ENCODE measurements around the gene GNB1. TPM values are rescaled to one million over a fixed set of nuclear protein-coding genes. Genes with fewer than 3 reads are reported as not detected.
"Not testable (repeated sequence)": the region's sequence is repeated elsewhere in the genome, so short reads cannot be mapped to it uniquely, and the experiment has no call there.

Gene GNB1
- total RNA-seq, 1 donor from 2014 or later: 61.7 TPM

DNA sequence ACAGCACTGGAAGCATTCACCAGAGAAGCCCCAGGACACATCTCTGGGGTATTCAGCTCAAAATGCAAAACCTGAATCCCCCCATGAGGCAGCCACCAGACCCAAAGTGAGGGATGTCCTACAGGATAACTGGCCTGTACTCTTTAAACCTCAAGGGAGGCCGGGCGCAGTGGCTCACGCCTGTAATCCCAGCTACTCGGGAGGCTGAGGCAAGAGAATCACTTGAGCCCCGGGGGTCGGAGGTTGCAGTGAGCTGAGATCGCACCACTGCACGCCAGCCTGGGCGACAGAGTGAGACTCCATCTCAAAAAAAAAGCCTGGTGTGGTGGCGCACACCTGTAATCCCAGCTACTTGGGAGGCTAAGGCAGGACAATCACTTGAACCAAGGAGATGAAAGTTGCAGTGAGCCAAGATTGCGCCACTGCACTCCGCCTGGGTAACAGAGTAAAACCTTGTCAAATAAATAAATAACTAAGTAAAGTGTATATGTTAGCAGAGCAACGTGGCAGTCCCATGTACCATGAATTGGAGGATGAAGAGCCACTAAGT, 29.1 kb downstream of the GNB1 start:
- DNase-seq (ENCODE audit: low read depth): not testable (repeated sequence)

DNA sequence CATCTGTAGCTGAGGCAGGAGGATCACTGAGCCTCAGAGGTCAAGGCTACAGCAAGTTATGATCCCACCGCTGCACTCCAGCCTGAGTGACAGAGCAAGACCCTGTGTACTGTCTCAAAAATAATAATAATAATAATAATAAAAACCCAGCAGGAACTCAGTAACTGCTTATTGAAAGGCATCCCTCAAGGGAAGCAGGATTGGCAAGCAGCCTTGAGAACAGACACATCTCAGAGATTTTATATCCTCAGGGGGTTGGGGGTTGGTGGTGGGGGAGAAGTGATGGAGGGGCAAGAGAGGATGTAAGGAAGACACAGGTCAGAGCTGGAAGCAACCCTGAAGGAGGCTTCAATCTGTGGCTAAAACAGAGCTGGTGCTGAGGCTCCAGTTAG, 29.6 kb downstream of the GNB1 start:
- no peak for DNase-seq (ENCODE audit: low read depth)

DNA sequence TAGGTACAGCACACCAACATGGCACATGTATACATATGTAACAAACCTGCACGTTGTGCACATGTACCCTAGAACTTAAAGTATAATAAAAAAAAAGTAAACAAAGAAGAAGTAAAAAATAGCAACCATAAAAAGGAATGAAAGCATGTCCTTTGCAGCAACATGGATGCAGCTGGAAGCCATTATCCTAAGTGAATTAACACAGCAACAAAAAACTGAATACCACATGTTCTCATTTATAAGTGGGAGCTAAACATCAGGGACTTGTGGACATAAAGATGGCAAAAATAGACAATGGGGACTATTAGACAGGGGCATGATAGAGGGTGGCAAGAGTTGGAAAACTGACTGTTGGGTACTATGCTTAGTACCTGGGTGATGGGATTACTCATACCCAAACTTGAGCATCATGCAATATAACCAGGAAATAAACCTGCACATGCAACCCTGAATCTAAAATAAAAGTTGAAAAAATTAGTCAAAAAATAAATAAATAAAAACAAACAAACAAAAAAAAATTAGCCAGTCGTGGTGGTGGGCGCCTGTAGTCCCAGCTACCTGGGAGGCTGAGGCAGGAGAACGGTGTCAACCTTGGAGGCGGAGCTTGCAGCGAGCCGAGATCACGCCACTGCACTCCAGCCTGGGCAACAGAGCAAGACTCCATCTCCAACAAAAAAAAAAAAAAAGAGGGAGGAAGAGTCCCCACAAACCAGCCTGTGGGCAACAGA, 30.8 kb downstream of the GNB1 start:
- DNase-seq (ENCODE audit: low read depth): not testable (repeated sequence)

DNA sequence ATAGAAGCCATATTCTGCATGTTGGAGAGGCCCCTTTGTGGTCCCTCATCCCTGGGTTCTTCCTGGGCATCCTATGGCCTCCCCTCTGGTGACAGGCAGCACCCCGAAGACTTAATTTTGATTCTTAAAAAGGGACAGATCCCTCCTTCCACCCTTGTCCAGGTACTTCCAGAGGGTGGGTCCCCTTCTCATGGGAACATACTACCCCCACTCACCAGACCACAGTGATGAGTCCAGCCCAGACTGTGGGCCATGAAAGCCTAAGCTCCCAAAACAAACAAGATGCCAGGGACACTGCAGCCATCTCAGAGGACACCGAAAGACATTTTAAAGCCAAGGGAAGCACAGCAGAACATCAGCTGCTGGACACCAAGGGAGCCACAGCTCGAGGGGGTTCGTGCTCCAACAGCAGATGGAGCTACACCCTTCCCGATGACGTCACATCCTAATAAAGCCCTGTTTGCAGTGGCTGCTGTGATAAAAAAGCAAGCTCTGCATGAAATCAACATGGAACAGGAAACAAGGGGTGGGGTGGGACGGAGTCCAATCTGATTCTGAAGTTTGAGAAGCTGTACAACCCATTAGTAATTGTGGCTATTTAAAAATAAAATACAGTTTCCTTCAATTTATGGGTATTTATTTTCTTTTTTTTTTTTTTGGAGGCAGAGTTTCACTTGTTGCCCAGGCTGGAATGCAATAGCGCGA, 32.4 kb downstream of the GNB1 start:
- DNase-seq (ENCODE audit: low read depth): peak; percentile 92

DNA sequence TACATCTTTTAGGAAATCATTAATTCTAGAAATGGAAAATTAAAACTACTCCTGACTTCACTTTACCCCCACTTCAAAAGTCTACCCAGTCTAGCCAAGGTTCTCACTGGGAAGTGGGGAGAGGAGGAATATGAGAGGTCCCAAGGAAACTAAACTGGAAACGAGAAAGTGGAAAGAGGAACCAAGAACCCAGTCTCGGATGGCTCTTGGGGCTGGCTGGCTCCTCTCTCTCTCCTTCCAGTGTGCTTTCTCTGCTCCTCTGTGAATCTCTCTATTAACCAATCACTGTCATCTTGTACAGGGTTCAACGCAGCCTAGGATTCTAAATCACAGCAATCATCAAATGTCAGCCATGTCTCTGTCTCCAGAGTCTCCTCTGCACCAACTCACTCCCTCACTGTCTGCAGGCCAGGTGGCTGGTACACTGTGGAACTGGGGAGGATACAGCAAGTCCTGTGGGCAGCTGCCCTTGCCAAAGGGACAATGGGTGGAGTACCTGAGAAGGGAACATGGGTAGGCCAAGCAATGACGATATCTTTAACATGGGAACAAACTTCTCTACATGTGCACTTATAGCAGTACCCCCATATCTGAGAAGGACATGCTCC, 33.7 kb downstream of the GNB1 start:
- DNase-seq (ENCODE audit: low read depth): no peak

DNA sequence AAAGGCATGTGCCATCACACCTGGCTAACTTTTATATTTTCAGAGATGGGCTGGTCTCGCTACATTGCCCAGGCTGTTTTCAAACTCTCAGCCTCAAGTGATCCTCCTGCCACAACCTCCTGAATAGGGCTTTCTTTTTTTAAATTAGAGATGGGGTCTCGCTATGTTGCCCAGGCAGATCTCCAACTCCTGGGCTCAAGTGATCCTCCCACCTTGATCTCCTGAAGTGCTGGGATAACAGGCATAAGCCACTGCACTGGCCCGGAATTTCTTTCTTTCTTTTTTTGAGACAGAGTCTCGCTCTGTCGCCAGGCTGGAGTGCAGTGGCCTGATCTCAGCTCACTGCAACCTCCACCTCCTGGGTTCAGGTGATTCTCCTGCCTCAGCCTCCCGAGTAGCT, 34.7 kb downstream of the GNB1 start:
- DNase-seq (ENCODE audit: low read depth): not testable (repeated sequence)

- no peak for DNase-seq (ENCODE audit: low read depth)
These were observed 37.2 kb downstream of the GNB1 start for GRCh38 chr1:1853593-1854257.

GRCh38 chr1:1852619-1853414, 38.1 kb downstream of the GNB1 start:
- DNase-seq (ENCODE audit: low read depth): no peak

- DNase-seq (ENCODE audit: low read depth): no peak
These were observed 43.0 kb downstream of the GNB1 start for GRCh38 chr1:1847890-1848289.

DNA sequence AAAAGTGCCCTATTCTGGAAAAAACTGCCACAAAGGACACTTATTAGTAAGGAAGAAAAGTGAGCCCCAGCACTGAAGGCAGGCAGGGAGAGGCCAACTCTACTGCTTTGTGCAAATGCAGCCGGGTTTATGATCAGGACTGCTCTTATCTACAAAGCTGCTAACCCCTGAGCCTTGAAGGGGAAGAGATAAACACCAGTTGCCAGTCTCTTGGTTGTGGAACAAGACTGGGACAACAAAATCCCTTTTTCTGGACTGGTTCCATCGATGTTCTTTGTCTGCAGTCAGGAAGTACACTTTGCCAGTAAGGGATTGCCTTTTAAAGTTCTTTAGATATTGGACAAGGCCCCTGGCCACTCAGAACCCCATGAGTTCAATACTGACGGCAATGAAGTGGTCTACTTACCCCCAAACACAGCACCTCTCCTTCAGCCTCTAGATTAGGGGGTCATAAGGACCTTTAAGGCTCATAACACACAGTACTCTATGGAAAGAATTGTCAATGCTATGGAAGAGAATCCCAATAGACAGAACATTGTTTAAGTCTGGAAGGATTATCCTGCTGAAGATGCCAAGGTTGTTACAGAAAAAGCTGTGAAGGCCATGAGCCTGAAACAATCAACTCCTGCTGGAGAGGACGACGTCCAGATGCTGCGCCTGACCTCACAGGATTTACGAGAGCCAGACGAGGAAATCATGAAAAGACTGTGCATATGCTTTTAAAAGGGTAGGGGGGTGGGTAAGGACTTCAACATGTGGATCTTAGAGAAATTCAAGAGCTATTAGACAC, 43.6 kb downstream of the GNB1 start:
- DNase-seq (ENCODE audit: low read depth): no peak

DNA sequence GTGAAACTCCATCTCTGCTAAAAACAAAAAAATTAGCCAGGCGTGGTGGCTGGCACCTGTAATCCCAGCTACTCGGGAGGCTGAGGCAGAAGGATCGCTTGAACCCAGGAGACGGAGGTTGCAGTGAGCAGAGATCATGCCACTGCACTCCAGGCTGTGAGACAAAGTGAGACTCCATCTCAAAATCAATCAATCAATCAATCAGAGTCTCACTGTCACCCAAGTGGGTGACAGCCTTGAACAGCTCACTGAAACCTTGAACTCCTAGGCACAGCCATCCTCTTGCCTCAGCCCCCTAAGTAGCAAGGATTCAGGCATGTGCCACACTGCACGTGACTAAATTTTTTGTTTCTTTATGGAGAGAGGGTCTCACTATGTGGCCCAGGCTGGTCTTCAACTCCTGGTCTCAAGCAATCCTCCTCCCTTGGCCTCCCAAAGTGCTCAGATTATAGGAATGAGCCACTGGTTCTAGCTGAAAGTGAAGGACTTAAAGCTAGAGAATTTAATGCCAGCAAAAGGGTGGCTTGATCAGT, 44.4 kb downstream of the GNB1 start:
- no peak for DNase-seq (ENCODE audit: low read depth)

GRCh38 chr1:1842360-1843146, 48.3 kb downstream of the GNB1 start:
- DNase-seq (ENCODE audit: low read depth): no peak

DNA sequence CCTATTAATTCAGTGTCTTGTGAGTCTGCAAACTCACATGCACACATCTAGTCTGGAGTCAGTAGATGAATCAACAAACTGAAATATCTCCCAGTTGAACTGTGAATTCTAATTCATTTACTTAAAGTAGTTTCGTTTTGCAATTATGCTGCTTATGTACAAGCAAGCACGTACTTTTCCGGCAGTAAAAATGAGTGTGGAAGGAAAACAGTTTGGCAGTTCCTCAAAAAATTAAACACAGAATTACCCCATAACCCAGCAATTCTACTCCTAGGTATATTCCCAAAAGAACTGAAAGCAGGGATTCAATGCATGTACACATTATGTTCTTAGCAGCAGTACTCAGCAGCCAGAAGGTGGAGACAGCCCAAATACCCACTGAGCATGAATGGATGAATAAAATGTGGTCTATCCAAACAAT, 49.3 kb downstream of the GNB1 start:
- DNase-seq (ENCODE audit: low read depth): no peak

- DNase-seq (ENCODE audit: low read depth): no peak
These were observed 51.4 kb downstream of the GNB1 start for GRCh38 chr1:1839311-1839965.

DNA sequence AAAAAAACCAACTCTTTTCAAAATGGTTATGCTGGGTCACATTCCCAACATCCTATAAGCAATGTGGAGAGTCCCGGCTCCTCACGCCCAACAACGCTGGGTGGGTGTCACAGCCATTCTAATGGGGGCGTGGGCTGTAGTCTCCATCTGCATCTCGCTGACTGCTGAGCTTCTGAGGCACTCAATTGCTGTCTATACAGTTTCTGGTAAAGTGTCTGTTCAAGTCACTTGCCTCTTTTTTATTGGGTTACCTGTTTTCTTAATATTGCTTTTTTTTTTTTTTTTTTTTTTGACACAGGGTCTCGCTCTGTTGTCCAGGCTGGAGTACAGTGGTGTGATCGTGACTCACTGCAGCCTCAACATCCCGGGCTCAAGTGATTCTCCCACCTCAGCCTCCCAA, 54.8 kb downstream of the GNB1 start:
- no peak for DNase-seq (ENCODE audit: low read depth)

- no peak for DNase-seq (ENCODE audit: low read depth)
These were observed 55.3 kb downstream of the GNB1 start for GRCh38 chr1:1835546-1835945.

DNA sequence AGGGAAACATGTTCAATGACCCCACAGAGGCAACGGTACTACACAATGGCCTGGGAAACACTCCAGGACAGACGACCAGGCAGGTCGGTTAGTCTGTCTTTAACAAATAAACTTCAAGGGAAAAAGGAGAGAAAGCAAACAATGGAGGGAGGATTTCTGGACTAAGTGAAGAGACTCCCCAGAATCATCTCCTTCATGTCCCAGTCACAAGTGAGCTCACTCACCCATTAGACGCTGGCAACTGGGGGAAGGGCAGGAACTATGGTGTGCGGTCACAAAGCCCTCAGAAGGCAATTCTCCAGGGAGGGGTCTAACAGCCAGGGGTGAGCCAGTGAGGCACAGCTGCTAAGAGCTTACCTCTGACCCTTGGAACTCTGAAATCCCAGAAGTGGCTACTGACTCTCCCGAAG, 57.0 kb downstream of the GNB1 start:
- DNase-seq (ENCODE audit: low read depth): peak; percentile 93

GRCh38 chr1:1833456-1833855, 57.4 kb downstream of the GNB1 start:
- DNase-seq (ENCODE audit: low read depth): no peak

All from myocyte (in vitro differentiated cells).